Activated CD4-positive, alpha-beta memory T cell treated with anti-CD3 and anti-CD28 coated beads, Interleukin-2, amount 10 ng/mL, durations not matched to agents 7 days and 5 days (primary cell): Measurements from ENCODE around the gene RMP24.

ENCODE experiments used
- CTCF ChIA-PET: fragments of 350-600 bp; sonication (Branson Sonifier 250); formaldehyde crosslinking; loops from one replicate; lab custom pipeline; 2021; ENCODE audit warnings: antibody characterized with exemption, inconsistent platforms; lab: Charles Lee
- POLR2A ChIA-PET: fragments of 350-600 bp; sonication (Branson Sonifier 250); formaldehyde crosslinking; loops from one replicate; lab custom pipeline; 2021; ENCODE audit warnings: antibody characterized with exemption; lab: Charles Lee
- DNase-seq: peaks from one replicate; pipeline ENCODE4 v3.0.0-alpha.2; 2020
- H3K27ac Mint-ChIP-seq: one replicate; pipeline ENCODE4 v1.8.0; 2021; ENCODE audit warnings: mild to moderate bottlenecking, mixed read lengths
- H3K27me3 Mint-ChIP-seq: one replicate; pipeline ENCODE4 v1.8.0; 2021; ENCODE audit warnings: mixed read lengths
- H3K36me3 Mint-ChIP-seq: one replicate; pipeline ENCODE4 v1.8.0; 2021; ENCODE audit warnings: low read depth, mixed read lengths
- H3K4me1 Mint-ChIP-seq: one replicate; pipeline ENCODE4 v1.8.0; 2021; ENCODE audit warnings: mixed read lengths
- H3K4me3 Mint-ChIP-seq: one replicate; pipeline ENCODE4 v1.8.0; 2021; ENCODE audit warnings: mild to moderate bottlenecking, mixed read lengths
- H3K9me3 Mint-ChIP-seq: one replicate; pipeline ENCODE4 v1.8.0; 2021; ENCODE audit warnings: mixed read lengths

Gene RMP24

GRCh38 chr18:35973650-35974049, 1.2 kb downstream of the RMP24 start:
- Mint-ChIP-seq H3K27me3 (no peaks in the 10 kb centered on the region), H3K27ac (peak overlapping the region; percentile 94), H3K4me3 (peak overlapping the region; percentile 94), H3K9me3 (no peaks in the 10 kb centered on the region), H3K4me1 (peaks cover 44% of the 10 kb centered on the region), H3K36me3 (peaks cover 43% of the 10 kb centered on the region)
- no peak for DNase-seq
- POLR2A ChIA-PET, result interaction anchor here (0.8 to 2.1 kb wide), 4 partner anchors 44 to 477 kb away, joined by 3 to 14 read pairs (median 8); partner anchors contain the start of genes ELP2, INO80C, RPRD1A and SLC39A6
- CTCF ChIA-PET, result interaction anchor here (1.1 to 1.3 kb wide), 2 partner anchors 23 to 43 kb away, joined by 4 to 6 read pairs; no protein-coding TSS in a partner anchor

- ChIA-PET CTCF (interaction anchor here (1.3 kb wide), 1 partner anchor 23 kb away, joined by 6 read pairs; no protein-coding TSS in a partner anchor), POLR2A (interaction anchor here (1.5 kb wide), 1 partner anchor 155 kb away, joined by 5 read pairs; the partner anchor contains the start of genes ELP2 and SLC39A6)
- Mint-ChIP-seq H3K4me3 (peak overlapping the region; percentile 94), H3K27me3 (no peaks in the 10 kb centered on the region), H3K27ac (peak overlapping the region; percentile 29), H3K4me1 (peaks cover 42% of the 10 kb centered on the region), H3K36me3 (peaks cover 46% of the 10 kb centered on the region), H3K9me3 (no peaks in the 10 kb centered on the region)
- no peak for DNase-seq
These were observed 1.7 kb downstream of the RMP24 start for GRCh38 chr18:35974181-35974580.

DNA sequence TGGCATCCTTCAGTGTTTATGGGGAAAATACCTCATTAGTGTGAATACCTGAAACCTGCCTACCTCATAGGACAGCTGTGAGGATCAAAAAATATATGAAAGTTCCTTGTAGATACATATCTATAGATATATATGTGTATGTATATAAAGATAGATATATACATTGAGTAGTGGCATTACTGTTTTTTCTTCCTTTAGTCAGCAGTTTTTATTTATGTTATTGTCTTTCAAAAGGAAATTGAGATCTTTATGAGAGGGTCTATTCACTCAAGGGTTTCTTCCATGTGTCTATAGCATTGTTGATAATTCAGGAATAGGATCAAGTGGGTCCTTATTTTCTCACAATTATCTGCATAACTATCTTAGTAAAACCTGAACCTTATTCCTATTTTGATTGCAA, 6.6 kb downstream of the RMP24 start:
- no peak for DNase-seq
- ChIA-PET CTCF (no interaction called here), POLR2A (no interaction called here)
- Mint-ChIP-seq H3K4me3 (no peak overlapping the region), H3K4me1 (peaks cover 14% of the 10 kb centered on the region), H3K27ac (no peak overlapping the region), H3K9me3 (no peaks in the 10 kb centered on the region), H3K36me3 (peaks cover 66% of the 10 kb centered on the region), H3K27me3 (no peaks in the 10 kb centered on the region)

GRCh38 chr18:35982409-35983114, 10.1 kb downstream of the RMP24 start:
- Mint-ChIP-seq H3K27me3 (no peaks in the 10 kb centered on the region), H3K4me1 (no peaks in the 10 kb centered on the region), H3K4me3 (no peak overlapping the region), H3K36me3 (peaks cover 49% of the 10 kb centered on the region), H3K27ac (no peak overlapping the region), H3K9me3 (no peaks in the 10 kb centered on the region)
- DNase-seq, result no peak
- ChIA-PET CTCF (no interaction called here), POLR2A (no interaction called here)

DNA sequence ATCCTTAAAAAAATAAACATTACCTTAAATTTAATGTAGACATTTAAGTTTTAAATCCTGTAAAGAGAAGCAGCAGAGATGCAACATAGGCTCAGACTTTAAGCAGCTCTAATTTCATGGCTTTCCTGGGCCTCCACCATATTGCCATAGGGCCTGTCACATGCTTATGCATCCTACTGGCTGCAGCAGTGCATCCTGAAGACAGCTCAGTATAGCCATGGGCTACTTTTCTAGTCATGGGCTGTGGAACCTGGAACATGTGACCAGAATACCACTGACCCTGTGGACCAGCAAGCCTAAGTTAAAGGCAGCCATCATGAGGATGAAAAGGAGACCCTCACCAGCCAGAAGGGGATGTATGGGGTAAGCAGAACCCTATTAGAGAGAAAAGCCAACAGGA, 10.7 kb downstream of the RMP24 start:
- peaks cover 44% of the 10 kb centered on the region for H3K36me3 Mint-ChIP-seq
- CTCF ChIA-PET, result no interaction called here
- H3K4me1 Mint-ChIP-seq, result no peaks in the 10 kb centered on the region
- H3K27ac Mint-ChIP-seq, result no peak overlapping the region
- DNase-seq, result no peak
- no peaks in the 10 kb centered on the region for H3K9me3 Mint-ChIP-seq
- H3K4me3 Mint-ChIP-seq, result no peak overlapping the region
- POLR2A ChIA-PET, result no interaction called here
- H3K27me3 Mint-ChIP-seq, result no peaks in the 10 kb centered on the region

DNA sequence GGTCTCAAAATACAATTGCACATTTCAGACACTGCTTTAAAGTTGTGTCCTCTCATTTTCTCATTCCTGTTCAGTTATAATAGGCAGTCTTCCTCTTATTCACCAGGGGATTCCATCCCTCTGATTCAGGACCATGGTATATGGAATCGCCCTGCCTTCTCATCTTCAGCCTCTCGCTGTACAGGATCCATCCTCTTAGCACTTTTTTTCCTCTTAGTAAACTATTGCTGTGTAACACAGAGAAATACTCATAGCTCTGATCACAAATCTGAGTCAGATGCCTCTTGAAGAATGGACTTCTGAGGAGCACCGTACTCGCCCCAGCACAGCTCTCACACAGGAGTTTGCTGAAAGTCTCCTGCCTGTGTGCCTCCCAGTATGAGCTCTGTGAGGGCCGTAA, 11.3 kb downstream of the RMP24 start:
- Mint-ChIP-seq H3K36me3 (peaks cover 41% of the 10 kb centered on the region), H3K4me3 (no peak overlapping the region), H3K27ac (no peak overlapping the region)

GRCh38 chr18:35991696-35992095, 19.2 kb downstream of the RMP24 start:
- Mint-ChIP-seq H3K27ac (no peak overlapping the region), H3K9me3 (no peaks in the 10 kb centered on the region), H3K4me3 (no peak overlapping the region), H3K27me3 (no peaks in the 10 kb centered on the region), H3K36me3 (peaks cover 8% of the 10 kb centered on the region), H3K4me1 (no peaks in the 10 kb centered on the region)
- no peak for DNase-seq
- ChIA-PET CTCF (no interaction called here), POLR2A (no interaction called here)

More for the DNA sequence above, 11.3 kb downstream of the RMP24 start:
- H3K9me3 Mint-ChIP-seq, result no peaks in the 10 kb centered on the region
- H3K4me1 Mint-ChIP-seq, result no peaks in the 10 kb centered on the region
- no peak for DNase-seq
- no peaks in the 10 kb centered on the region for H3K27me3 Mint-ChIP-seq
- CTCF ChIA-PET, result no interaction called here
- POLR2A ChIA-PET, result no interaction called here

- ChIA-PET CTCF (interaction anchor here (1.0 kb wide), 1 partner anchor 37 kb away, joined by 3 read pairs; no protein-coding TSS in a partner anchor), POLR2A (no interaction called here)
- no peaks in the 10 kb centered on the region for H3K9me3 Mint-ChIP-seq
- peaks cover 8% of the 10 kb centered on the region for H3K36me3 Mint-ChIP-seq
- H3K4me3 Mint-ChIP-seq, result no peak overlapping the region
- no peak for DNase-seq
- H3K27ac Mint-ChIP-seq, result no peak overlapping the region
- no peaks in the 10 kb centered on the region for H3K27me3 Mint-ChIP-seq
- no peaks in the 10 kb centered on the region for H3K4me1 Mint-ChIP-seq
These were observed 20.5 kb downstream of the RMP24 start for GRCh38 chr18:35993013-35993412.

- DNase-seq, result no peak
- ChIA-PET CTCF (no interaction called here), POLR2A (no interaction called here)
- Mint-ChIP-seq H3K36me3 (no peaks in the 10 kb centered on the region), H3K27me3 (no peaks in the 10 kb centered on the region), H3K27ac (no peak overlapping the region), H3K4me1 (no peaks in the 10 kb centered on the region), H3K4me3 (no peak overlapping the region), H3K9me3 (no peaks in the 10 kb centered on the region)
These were observed 26.5 kb downstream of the RMP24 start for GRCh38 chr18:35998967-35999366.

DNA sequence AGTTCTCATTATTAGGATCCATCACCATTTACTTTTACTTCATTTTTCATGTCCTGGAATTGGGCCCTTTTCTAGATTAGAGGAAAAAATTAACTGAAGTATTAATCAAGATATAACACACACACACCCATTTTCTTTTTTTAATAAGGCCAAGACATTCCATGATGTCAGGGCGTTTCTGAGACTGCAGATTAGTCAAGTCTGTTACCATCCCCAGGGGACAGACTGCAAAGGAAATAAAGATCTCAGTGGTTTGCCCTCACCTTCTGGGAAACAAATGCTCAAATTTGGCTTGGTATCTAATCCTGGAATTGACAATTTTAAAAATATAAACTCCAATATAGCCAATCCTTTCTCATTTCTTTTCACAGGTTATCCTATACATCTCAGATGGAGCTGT, 27.4 kb downstream of the RMP24 start:
- Mint-ChIP-seq H3K36me3 (no peaks in the 10 kb centered on the region), H3K4me3 (no peak overlapping the region), H3K9me3 (no peaks in the 10 kb centered on the region), H3K27me3 (no peaks in the 10 kb centered on the region), H3K27ac (no peak overlapping the region), H3K4me1 (no peaks in the 10 kb centered on the region)
- ChIA-PET POLR2A (no interaction called here), CTCF (interaction anchor here (0.6 kb wide), 1 partner anchor 15 kb away, joined by 3 read pairs; no protein-coding TSS in a partner anchor)
- no peak for DNase-seq

DNA sequence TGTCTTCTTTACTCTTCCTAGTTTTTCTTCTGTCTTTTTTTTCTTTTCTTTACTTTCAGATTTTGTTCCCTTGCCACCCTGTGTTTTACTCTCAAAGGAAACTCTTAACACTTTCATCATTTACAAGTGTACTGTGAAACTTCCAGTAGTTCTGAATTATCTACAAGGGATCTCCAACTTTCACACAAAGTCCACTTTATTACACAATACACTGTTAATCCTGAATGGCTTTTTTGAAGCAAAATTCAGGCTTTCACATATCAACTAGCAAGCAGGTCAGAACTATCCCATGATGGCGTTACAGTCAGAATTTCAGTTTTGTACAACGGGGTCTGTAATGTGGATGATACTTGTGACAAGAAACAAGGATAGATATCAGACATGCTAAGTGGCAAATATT, 34.5 kb downstream of the RMP24 start:
- Mint-ChIP-seq H3K9me3 (no peaks in the 10 kb centered on the region), H3K36me3 (no peaks in the 10 kb centered on the region), H3K4me3 (no peak overlapping the region), H3K27me3 (no peaks in the 10 kb centered on the region), H3K4me1 (no peaks in the 10 kb centered on the region), H3K27ac (no peak overlapping the region)
- POLR2A ChIA-PET, result no interaction called here
- no peak for DNase-seq
- CTCF ChIA-PET, result no interaction called here

- Mint-ChIP-seq H3K27me3 (no peaks in the 10 kb centered on the region), H3K27ac (no peak overlapping the region), H3K4me3 (no peak overlapping the region), H3K36me3 (no peaks in the 10 kb centered on the region), H3K9me3 (no peaks in the 10 kb centered on the region), H3K4me1 (no peaks in the 10 kb centered on the region)
- ChIA-PET CTCF (interaction anchor here (1.9 kb wide), 1 partner anchor 9 kb away, joined by 4 read pairs; no protein-coding TSS in a partner anchor), POLR2A (no interaction called here)
- DNase-seq, result no peak
These were observed 36.7 kb downstream of the RMP24 start for GRCh38 chr18:36009214-36009613.

- CTCF ChIA-PET, result no interaction called here
- Mint-ChIP-seq H3K27me3 (no peaks in the 10 kb centered on the region), H3K36me3 (no peaks in the 10 kb centered on the region), H3K27ac (no peak overlapping the region), H3K4me1 (no peaks in the 10 kb centered on the region), H3K9me3 (no peaks in the 10 kb centered on the region), H3K4me3 (no peak overlapping the region)
- POLR2A ChIA-PET, result no interaction called here
- no peak for DNase-seq
These were observed 40.4 kb downstream of the RMP24 start for GRCh38 chr18:36012891-36013290.
